Naive thymus-derived CD8-positive, alpha-beta T cell (primary cell): Measurements from ENCODE around the gene APCDD1L. TPM values are rescaled to one million over a fixed set of nuclear protein-coding genes. Genes with fewer than 3 reads are reported as not detected.
"Not testable (repeated sequence)": the region's sequence is repeated elsewhere in the genome, so short reads cannot be mapped to it uniquely, and the experiment has no call there.

Source experiments
- ATAC-seq, 2 donors: fragments of 150-1000 bp; cut with Tn5 transposase in 1 of 2; sonication (Bioruptor Pico), chemical (Tn5 transposase) in 1 of 2; 1 replicate in 1 of 2; 2 replicates in 1 of 2; pipeline ENCODE4 v1.10.0; 2021; ENCODE audit warnings: mild to moderate bottlenecking in 2 of 2, moderate library complexity in 2 of 2
- POLR2A ChIA-PET: fragments of 350-600 bp; sonication (Branson Sonifier 250); formaldehyde crosslinking; loops from one replicate; lab custom pipeline; 2021; ENCODE audit warnings: antibody characterized with exemption; lab: Charles Lee
- DNase-seq, 10 donors: peaks; one replicate each; pipeline versions ENCODE4 v3.0.0 to v3.0.0-alpha.2; 2020 to 2022
- H3K27ac Mint-ChIP-seq, 10 donors: one replicate each; pipeline ENCODE4 v1.8.0; 2020 to 2022; ENCODE audit warnings: mild to moderate bottlenecking in 10 of 10, mixed read lengths in 10 of 10, moderate library complexity in 4 of 10, inconsistent platforms in 1 of 10
- H3K27me3 Mint-ChIP-seq, 5 donors: one replicate each; pipeline ENCODE4 v1.8.0; 2021 to 2022; ENCODE audit warnings: mixed read lengths in 5 of 5
- H3K36me3 Mint-ChIP-seq, 3 donors: one replicate each; pipeline ENCODE4 v1.8.0; 2020 to 2022; ENCODE audit warnings: mixed read lengths in 3 of 3, mild to moderate bottlenecking in 2 of 3, inconsistent platforms in 1 of 3
- H3K4me1 Mint-ChIP-seq, 4 donors: one replicate each; pipeline ENCODE4 v1.8.0; 2021 to 2022; ENCODE audit warnings: mixed read lengths in 4 of 4
- H3K4me3 Mint-ChIP-seq, 10 donors: one replicate each; pipeline ENCODE4 v1.8.0; 2020 to 2022; ENCODE audit warnings: mild to moderate bottlenecking in 10 of 10, mixed read lengths in 10 of 10, moderate library complexity in 6 of 10, inconsistent platforms in 1 of 10
- H3K9me3 Mint-ChIP-seq, 9 donors: one replicate each; pipeline ENCODE4 v1.8.0; 2020 to 2022; ENCODE audit warnings: mixed read lengths in 9 of 9, mild to moderate bottlenecking in 3 of 9, inconsistent platforms in 1 of 9, moderate library complexity in 1 of 9
- polyA plus RNA-seq, 3 donors: library from polyadenylated mRNA; unstranded; fragments of 300-500 nt; fragmentation: Illumina TruSeq; gene quantifications; one replicate each; pipeline ENCODE4 v1.2.3, GENCODE V29; 2021
- total RNA-seq, 8 experiments: library from RNA in 2 of 8; stranded (reverse) in 2 of 8; gene quantifications; one replicate each; pipeline ENCODE4 v1.2.3 and lab custom pipeline; 2021 to 2026

The APCDD1L gene
- total and polyA plus RNA-seq, 5 experiments from 2014 or later = 0.48 TPM; not detected in 4

DNA sequence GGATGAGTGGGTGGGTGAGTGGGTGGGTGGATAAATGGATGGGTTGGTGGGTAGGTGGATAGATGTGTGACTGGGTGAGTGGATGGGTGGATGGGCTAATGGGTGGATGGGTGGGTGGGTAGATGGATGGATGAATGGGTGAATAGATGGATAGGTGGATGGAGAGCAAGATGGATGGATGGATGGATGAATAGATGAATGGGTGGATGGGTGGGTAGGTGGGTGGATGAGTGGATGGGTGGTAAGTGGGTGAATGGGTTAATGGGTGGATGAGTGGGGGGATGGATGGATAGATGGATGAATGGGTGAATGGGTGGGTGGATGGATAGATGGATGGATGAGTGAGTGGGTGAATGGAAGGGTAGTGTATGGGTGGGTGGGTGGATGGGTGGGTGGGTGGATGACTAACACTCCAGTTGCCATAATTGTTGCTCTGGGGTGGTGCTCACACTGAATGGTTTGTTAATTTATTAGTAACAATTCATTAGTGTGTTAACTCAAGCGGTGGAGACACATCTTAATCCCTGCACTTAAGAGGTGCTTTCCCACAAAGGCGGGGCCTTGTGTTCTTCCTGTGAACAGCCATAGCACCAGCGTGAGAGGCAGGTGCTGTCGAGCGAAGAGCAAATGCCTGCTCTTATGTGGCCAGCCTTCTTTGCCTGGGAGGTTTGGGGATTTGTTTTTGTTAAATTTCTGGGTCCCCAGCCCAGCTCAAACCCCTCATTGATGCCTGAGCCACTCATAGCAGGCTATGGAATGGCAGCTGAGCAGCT, 4.9 kb upstream of the APCDD1L start:
- peaks cover 0 to 5% (median 2%) of the 10 kb centered on the region in 4 donors for H3K4me1 Mint-ChIP-seq
- ATAC-seq = no peak

DNA sequence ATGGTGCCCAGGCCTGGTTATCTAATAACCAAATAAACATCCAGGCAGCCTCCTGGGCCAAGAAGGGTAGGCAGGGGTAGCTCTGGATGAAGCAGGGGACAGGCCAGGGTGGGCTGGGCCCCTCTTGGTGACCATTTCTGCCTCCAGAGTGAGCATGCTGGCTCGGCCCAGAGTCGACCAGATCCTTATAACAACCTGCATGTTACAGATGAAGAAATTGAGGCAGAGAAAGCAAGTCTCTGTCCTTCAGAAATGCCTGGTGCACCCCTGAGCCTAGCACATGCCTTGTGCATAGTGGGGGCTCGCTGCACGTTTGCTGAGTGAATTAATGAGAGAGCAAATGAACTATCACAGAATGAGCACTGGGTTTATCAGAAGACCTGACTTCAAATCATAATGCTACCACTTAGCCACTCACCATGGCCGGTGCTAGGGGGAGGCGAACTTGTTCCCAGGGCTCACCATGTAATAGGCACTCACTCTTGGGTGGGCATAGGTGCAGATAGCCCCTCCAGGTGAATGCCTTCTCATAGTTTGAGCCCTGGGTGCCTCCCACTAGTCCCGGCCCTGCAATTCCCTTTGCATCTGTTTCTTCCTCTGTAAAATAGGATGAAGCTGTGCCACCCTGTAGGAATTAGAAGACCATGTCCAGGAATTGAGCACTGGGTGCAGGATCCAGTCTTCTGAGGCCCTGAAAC, 3.8 kb upstream of the APCDD1L start:
- Mint-ChIP-seq H3K27me3 (peaks cover 4 to 33% (median 13%) of the 10 kb centered on the region in 5 donors), H3K4me1 (peaks cover 0 to 5% (median 2%) of the 10 kb centered on the region in 4 donors), H3K4me3 (no peak overlapping the region), H3K9me3 (no peaks in the 10 kb centered on the region), H3K36me3 (peaks cover 0 to 2% (median 0%) of the 10 kb centered on the region in 3 donors), H3K27ac (no peak overlapping the region)
- ATAC-seq (no peak), DNase-seq (no peak)
- POLR2A ChIA-PET = no interaction called here

More for the DNA sequence above, 4.9 kb upstream of the APCDD1L start:
- peaks cover 4 to 28% (median 12%) of the 10 kb centered on the region in 5 donors for H3K27me3 Mint-ChIP-seq
- peaks cover 0 to 2% (median 0%) of the 10 kb centered on the region in 3 donors for H3K36me3 Mint-ChIP-seq
- no peak overlapping the region for H3K4me3 Mint-ChIP-seq
- DNase-seq = no peak
- H3K9me3 Mint-ChIP-seq = peaks cover 0 to under 1% (median 0%) of the 10 kb centered on the region in 9 donors
- peak overlapping the region in 1 of 10 donors; percentile 27 for H3K27ac Mint-ChIP-seq
- POLR2A ChIA-PET = no interaction called here

DNA sequence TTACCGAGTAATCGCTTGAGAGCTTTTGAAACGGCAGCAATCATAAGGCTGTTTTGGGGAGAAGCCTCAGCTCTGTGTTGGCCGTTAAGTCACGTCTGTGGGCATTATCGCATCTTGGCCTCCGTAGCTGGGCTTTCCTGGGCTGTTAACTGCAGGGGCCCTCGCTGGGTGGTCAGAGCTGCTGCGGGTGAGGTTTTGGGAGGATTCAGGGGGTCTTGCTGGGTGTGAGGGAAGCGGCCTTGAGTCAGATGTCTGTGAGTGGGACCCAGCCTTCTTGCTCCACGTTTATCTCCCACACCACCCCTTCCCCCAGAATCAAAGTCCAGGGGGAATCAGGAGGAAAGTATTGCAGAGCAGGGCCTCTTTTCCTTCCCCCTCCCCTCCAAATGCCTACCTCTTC, 3.2 kb upstream of the APCDD1L start:
- POLR2A ChIA-PET = no interaction called here
- no peak for ATAC-seq
- Mint-ChIP-seq H3K36me3 (peaks cover 0 to 2% (median 0%) of the 10 kb centered on the region in 3 donors), H3K4me1 (peaks cover 0 to 5% (median 2%) of the 10 kb centered on the region in 4 donors), H3K27ac (no peak overlapping the region), H3K27me3 (peaks cover 6 to 38% (median 16%) of the 10 kb centered on the region in 5 donors), H3K4me3 (no peak overlapping the region), H3K9me3 (no peaks in the 10 kb centered on the region)
- DNase-seq = no peak

DNA sequence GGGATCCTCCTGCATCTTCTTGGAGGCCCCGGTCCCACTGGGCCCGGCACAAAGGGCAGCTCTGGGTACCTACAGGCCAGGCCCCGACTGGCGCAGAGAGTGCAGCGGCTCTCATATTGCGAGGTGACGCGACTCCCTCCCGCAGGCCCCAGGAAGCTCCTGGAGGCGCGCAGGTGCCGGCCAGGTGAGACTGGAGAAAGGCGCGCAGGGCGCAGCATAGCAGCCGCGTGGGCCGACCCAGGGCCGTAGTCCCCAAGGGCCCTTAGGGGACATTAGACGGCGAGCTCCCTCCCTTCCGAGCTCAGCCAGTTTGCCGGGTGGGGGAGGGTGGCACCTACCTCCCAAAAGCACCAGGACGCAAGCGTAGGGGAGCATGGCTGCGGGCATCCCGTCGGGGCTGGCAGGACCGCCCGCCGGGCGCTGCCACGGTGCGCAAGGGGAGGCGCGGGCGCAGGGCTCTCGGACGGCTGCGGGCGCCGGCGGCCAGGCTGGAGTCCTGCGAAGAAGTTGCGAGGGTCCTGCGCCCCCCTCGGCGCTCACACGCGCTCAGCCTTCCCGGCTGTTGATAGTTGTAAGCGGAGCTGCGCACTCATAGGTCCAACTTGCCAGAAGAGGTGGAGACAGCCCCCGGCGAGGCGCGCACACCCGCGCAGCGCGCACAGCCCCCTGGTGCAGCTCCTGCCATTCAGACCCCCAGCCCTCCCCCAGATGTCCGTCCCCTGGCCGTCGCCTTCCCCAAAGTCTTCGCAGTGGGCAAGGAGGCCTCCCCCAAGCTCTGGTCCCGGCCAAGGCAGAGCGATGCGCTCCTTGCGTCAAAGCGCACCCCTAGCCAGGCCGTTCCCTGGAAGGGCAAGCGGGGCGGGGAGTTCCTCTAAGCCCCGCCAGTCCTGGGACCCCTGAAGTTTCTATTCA, 622 bp downstream of the APCDD1L start:
- H3K27ac Mint-ChIP-seq = no peak overlapping the region
- DNase-seq = no peak
- peaks cover 0 to 4% (median 2%) of the 10 kb centered on the region in 4 donors for H3K4me1 Mint-ChIP-seq
- no peaks in the 10 kb centered on the region for H3K9me3 Mint-ChIP-seq
- H3K27me3 Mint-ChIP-seq = peaks cover 15 to 62% (median 31%) of the 10 kb centered on the region in 5 donors
- peaks cover 0 to 2% (median 0%) of the 10 kb centered on the region in 3 donors for H3K36me3 Mint-ChIP-seq
- H3K4me3 Mint-ChIP-seq = peak overlapping the region in 1 of 10 donors; percentile 29
- no peak for ATAC-seq
- POLR2A ChIA-PET = no interaction called here

DNA sequence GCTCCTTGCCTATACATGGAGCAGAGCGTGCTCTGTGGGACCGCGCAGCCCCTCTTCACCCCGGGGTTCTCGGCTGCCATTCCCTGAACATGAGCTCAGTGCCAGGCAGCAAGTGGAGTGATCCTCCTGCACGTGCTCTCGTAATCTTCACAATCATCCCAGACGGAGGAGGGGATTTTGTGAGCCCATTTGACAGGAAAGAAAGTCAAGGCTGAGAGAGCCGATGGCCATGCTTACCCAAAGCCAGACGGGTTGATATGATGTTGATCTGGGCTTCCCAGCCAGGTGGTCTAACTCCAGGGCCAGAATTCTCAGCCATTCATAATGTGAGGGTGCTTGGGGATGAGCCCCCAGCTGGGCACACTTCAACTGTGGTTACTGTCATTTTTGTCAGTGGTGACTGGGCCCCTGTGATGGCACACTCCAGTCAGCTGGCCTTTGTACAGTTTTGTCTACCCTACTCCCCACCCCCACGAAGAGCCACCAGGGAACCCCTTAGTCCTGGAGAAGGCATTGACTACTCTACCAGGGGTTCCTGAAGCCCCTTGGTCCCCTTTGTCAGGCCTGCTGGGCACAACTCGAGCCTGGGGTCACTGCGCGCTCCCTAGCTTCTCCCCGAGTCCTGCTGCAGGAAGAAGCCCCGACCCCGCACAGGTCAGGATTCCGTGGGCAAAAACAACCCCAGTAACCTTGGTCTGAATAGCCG, 1.5 kb downstream of the APCDD1L start:
- peaks cover 0 to 2% (median 0%) of the 10 kb centered on the region in 3 donors for H3K36me3 Mint-ChIP-seq
- H3K9me3 Mint-ChIP-seq = no peaks in the 10 kb centered on the region
- no peak for ATAC-seq
- no peak overlapping the region for H3K4me3 Mint-ChIP-seq
- no peak for DNase-seq
- H3K4me1 Mint-ChIP-seq = peaks cover 0 to 4% (median 2%) of the 10 kb centered on the region in 4 donors
- POLR2A ChIA-PET = no interaction called here
- no peak overlapping the region for H3K27ac Mint-ChIP-seq
- H3K27me3 Mint-ChIP-seq = peaks cover 15 to 62% (median 31%) of the 10 kb centered on the region in 5 donors

DNA sequence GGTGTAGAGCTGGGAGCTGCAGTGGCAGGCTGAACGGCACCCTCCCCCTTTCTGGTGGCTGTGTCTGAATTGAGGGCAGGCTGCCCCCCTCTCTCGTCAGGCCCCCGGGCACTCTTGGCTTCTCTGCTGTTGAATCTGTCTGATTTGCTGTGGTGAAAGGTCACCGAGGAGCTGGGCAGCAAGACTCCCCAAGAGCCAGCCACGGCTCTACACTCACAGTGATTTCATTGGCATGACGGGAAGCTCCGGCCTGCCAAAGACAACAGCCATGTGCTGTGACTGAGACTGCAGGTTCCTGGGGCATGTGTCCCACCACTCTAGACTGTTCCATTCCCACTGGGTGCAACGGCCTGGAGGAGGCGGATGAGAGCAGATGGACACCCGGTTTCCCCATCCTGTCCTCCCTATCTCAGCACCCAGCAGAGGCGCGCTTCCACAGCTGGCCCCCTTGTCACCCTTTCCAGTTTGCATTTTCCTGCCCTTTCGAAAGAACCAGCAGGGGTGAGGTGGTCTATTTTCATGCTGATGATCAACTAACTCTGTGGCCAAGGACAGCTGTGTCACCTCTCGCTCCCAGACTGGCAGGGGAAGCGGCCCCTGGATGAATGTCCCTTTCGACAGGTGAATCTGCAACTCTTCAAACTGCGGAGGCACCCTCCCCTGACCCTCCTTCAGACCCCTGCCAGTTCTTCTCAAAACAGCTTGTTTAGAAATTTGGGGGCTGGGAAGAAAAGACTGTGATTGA, 2.2 kb downstream of the APCDD1L start:
- POLR2A ChIA-PET = no interaction called here
- Mint-ChIP-seq H3K27me3 (peaks cover 15 to 62% (median 31%) of the 10 kb centered on the region in 5 donors), H3K9me3 (no peaks in the 10 kb centered on the region), H3K4me3 (no peak overlapping the region), H3K27ac (peak overlapping the region in 1 of 10 donors; percentile 40), H3K36me3 (peaks cover 0 to 2% (median 0%) of the 10 kb centered on the region in 3 donors), H3K4me1 (peaks cover 0 to 4% (median 2%) of the 10 kb centered on the region in 4 donors)
- no peak for DNase-seq
- ATAC-seq = no peak

DNA sequence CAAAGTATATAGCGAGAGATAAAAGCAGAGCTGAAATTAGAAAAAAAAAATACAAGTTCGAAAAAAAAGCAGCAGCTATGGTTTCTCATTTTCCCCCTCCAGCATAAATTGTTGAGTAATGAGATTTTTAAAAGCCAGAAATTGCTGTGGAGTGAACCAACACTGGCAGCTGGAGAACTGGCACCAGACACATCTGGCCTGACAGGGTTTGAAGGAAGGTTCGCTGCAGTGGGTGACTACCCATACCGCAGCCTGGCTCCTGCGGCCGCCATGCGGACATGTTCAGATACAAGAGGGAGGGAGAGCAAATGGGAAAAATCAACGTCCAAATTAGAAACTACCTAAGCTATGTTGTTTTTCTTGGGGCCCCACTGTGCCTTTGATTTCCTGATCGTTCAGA, 3.3 kb downstream of the APCDD1L start:
- no peak overlapping the region for H3K4me3 Mint-ChIP-seq
- H3K27me3 Mint-ChIP-seq = peaks cover 15 to 51% (median 31%) of the 10 kb centered on the region in 5 donors
- POLR2A ChIA-PET = no interaction called here
- ATAC-seq = no peak
- no peak for DNase-seq
- peaks cover 0 to 2% (median 2%) of the 10 kb centered on the region in 3 donors for H3K36me3 Mint-ChIP-seq
- peaks cover 0 to 4% (median 2%) of the 10 kb centered on the region in 4 donors for H3K4me1 Mint-ChIP-seq
- peak overlapping the region in 1 of 10 donors; percentile 49 for H3K27ac Mint-ChIP-seq
- peaks cover 0 to 8% (median 0%) of the 10 kb centered on the region in 9 donors for H3K9me3 Mint-ChIP-seq

DNA sequence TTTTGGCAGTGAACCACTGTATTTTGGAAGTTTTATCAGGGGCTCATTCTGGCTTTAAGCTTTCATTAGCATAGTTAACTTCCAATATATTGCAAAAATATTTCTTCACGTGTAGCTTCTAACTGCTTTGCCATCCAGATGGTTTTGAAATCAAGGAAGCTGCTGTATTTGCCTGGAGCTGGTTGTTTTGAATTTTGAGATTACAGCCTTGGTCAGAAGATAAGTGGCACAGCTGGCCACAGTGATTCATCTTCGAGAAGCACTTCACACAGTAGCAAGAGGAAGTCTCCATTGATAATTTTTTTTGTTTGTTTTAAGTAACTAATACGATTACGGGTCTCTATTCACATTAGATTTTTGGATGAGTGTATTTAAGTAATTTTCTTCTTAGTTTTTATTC, 3.8 kb downstream of the APCDD1L start:
- Mint-ChIP-seq H3K36me3 (peaks cover 0 to 3% (median 2%) of the 10 kb centered on the region in 3 donors), H3K27ac (peak overlapping the region in 1 of 10 donors; percentile 41), H3K4me3 (no peak overlapping the region), H3K27me3 (peaks cover 15 to 48% (median 31%) of the 10 kb centered on the region in 5 donors), H3K9me3 (peaks cover 0 to 12% (median 2%) of the 10 kb centered on the region in 9 donors), H3K4me1 (peaks cover 0 to 4% (median 2%) of the 10 kb centered on the region in 4 donors)
- no peak for ATAC-seq
- no peak for DNase-seq
- POLR2A ChIA-PET = no interaction called here

DNA sequence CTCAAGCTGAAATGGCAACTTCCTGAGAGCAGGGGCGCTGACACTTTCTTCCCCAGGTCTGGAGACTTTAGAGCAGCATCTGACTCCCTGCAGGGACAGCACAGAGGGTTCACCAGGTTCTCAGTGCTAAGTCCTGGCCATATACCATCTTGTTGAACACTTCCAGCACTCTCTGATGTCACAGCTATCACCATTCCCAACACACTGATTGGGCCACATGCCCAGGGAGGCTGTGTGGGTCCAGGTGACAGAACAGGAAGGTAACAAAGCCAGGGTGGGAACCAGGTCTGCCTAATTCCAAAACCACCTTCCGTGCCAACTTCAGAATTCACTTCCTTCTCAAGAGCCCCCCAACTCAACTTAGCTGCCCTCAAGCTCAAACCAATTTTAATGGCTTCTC, 4.3 kb downstream of the APCDD1L start:
- ATAC-seq (no peak), DNase-seq (no peak)
- H3K9me3 Mint-ChIP-seq = peaks cover 0 to 16% (median 7%) of the 10 kb centered on the region in 9 donors
- H3K27ac Mint-ChIP-seq = peak overlapping the region in 1 of 10 donors; percentile 41
- POLR2A ChIA-PET = no interaction called here
- peaks cover 2 to 5% (median 4%) of the 10 kb centered on the region in 3 donors for H3K36me3 Mint-ChIP-seq
- peaks cover 0 to 4% (median 2%) of the 10 kb centered on the region in 4 donors for H3K4me1 Mint-ChIP-seq
- peaks cover 17 to 48% (median 32%) of the 10 kb centered on the region in 5 donors for H3K27me3 Mint-ChIP-seq
- no peak overlapping the region for H3K4me3 Mint-ChIP-seq

DNA sequence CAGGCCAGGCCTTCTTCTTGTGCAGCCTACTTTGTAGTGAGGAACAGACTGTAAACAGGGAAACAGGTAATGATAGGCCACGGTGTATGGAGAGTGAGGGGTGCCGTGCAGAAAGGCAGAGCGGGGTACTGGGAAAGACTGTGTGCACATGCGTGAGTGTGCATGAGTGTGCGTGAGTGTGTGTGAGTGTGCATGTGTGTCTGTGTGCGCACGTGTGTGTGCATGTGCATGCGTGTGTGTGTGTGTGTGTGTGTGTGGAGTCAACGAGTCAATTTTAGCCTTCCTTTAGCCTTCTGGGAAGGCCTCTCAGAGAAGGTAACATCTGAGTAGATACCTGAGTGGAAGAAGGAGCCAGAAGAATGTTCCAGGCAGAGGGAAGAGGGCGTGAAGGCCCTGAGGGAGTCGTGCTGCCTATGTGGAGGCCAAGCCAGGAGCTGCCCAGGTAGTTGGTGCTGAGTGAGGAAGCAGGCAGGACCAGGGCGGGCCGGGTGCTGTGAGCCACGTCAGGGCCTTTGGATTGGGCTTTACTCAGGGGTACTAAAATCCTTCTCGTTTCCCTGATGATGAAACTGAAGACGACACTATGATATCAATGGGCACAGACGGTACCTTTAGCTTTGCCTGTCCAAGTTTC, 6.3 kb downstream of the APCDD1L start:
- Mint-ChIP-seq H3K4me1 (no peaks in the 10 kb centered on the region), H3K9me3 (peaks cover 0 to 30% (median 15%) of the 10 kb centered on the region in 9 donors), H3K27me3 (peaks cover 15 to 39% (median 24%) of the 10 kb centered on the region in 5 donors), H3K27ac (no peak overlapping the region), H3K36me3 (peaks cover 11 to 16% (median 13%) of the 10 kb centered on the region in 3 donors), H3K4me3 (no peak overlapping the region)
- POLR2A ChIA-PET = no interaction called here
- DNase-seq (no peak), ATAC-seq (no peak)

DNA sequence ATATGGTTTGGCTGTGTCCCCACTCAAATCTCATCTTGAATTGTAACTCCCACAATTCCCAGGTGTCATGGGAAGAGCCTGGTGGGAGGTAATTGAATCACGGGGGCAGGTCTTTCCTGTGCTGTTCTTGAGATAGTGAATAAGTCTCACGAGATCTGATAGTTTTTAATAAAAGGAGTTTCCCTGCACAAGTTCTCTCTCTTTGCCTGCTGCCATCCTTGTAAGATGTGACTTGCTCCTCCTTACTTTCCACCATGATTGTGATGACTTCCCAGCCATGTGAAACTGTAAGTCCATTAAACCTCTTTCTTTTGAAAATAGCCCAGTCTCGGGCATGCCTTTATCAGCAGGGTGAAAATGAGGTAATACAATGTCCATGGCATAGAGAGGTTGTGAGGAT, 8.2 kb downstream of the APCDD1L start:
- Mint-ChIP-seq H3K9me3 (peaks cover 0 to 36% (median 15%) of the 10 kb centered on the region in 9 donors), H3K27ac (peak overlapping the region in 1 of 10 donors; percentile 27), H3K27me3 (peaks cover 5 to 20% (median 9%) of the 10 kb centered on the region in 5 donors), H3K36me3 (peaks cover 13 to 21% (median 14%) of the 10 kb centered on the region in 3 donors)
- H3K4me3 Mint-ChIP-seq, ATAC-seq, POLR2A ChIA-PET, DNase-seq, H3K4me1 Mint-ChIP-seq: not testable (repeated sequence)
